Muscle of arm (tissue), 12 donors: Measurements from ENCODE around the gene FKBP1B. TPM values are rescaled to one million over a fixed set of nuclear protein-coding genes. Genes with fewer than 3 reads are reported as not detected.
A peak's percentile ranks its signal among the peaks of the same experiment; 100 is the strongest.

ENCODE experiments used
- DNase-seq: peaks from one replicate; pipeline ENCODE4 v3.0.0-alpha.2; 2013
- polyA plus RNA-seq, 12 donors: library from polyadenylated mRNA; unstranded; fragments of 120-200 nt; gene quantifications; one replicate each; pipeline ENCODE4 v1.2.1, GENCODE V29; 2013; ENCODE audit not compliant: insufficient read length in 12 of 12

Gene FKBP1B
- polyA plus RNA-seq, 12 donors = 1.9 to 4.6 (median 2.9) TPM; not detected in 2

- DNase-seq = no peak
Observed at GRCh38 chr2:24054366-24055010, 4.9 kb downstream of the FKBP1B start.

GRCh38 chr2:24055750-24056149 lies 6.2 kb downstream of the FKBP1B start:
- DNase-seq = no peak

- no peak for DNase-seq
Observed at GRCh38 chr2:24058564-24059271, 9.2 kb downstream of the FKBP1B start.

- no peak for DNase-seq
Observed at GRCh38 chr2:24065341-24065740, 15.8 kb downstream of the FKBP1B start.

- DNase-seq = no peak
Observed at GRCh38 chr2:24072259-24072658, 22.7 kb downstream of the FKBP1B start.

- DNase-seq = no peak
Observed at GRCh38 chr2:24073816-24074215, 24.3 kb downstream of the FKBP1B start.

- DNase-seq = no peak
Observed at GRCh38 chr2:24075259-24075658, 25.7 kb downstream of the FKBP1B start.

- DNase-seq = peak; percentile 98
Observed at GRCh38 chr2:24075915-24076848, 26.6 kb downstream of the FKBP1B start, which contains the start of gene SF3B6. Gene SF3B6 (minus strand): TSS chr2:24076326. CDS start chr2:24076229, 97 bp downstream.

- DNase-seq = peak; percentile 11
Observed at GRCh38 chr2:24076849-24077534, 27.5 kb downstream of the FKBP1B start.

- peak; percentile 21 for DNase-seq
Observed at GRCh38 chr2:24077535-24077877, 28.0 kb downstream of the FKBP1B start.

GRCh38 chr2:24077879-24078278 lies 28.3 kb downstream of the FKBP1B start:
- no peak for DNase-seq

- DNase-seq = no peak
Observed at GRCh38 chr2:24080701-24081100, 31.2 kb downstream of the FKBP1B start.

GRCh38 chr2:24082787-24083566 lies 33.4 kb downstream of the FKBP1B start:
- DNase-seq = no peak

- DNase-seq = peak; percentile 81
Observed at GRCh38 chr2:24083567-24084385, 34.2 kb downstream of the FKBP1B start.

GRCh38 chr2:24084386-24085199 lies 35.1 kb downstream of the FKBP1B start, which contains the start of gene TP53I3:
Gene TP53I3 (minus strand): TSS chr2:24084834. CDS start chr2:24084326, 508 bp downstream.
- peak; percentile 92 for DNase-seq

GRCh38 chr2:24085200-24085489 lies 35.6 kb downstream of the FKBP1B start:
- DNase-seq = no peak

- DNase-seq = no peak
Observed at GRCh38 chr2:24086241-24086640, 36.7 kb downstream of the FKBP1B start.

GRCh38 chr2:24087032-24087431 lies 37.5 kb downstream of the FKBP1B start:
- no peak for DNase-seq

- no peak for DNase-seq
Observed at GRCh38 chr2:24088821-24089359, 39.3 kb downstream of the FKBP1B start.
